Measurements from ENCODE around the gene DOCK2.
"Not testable (repeated sequence)": the region's sequence is repeated elsewhere in the genome, so short reads cannot be mapped to it uniquely, and the experiment has no call there.

DOCK2 gene

DNA sequence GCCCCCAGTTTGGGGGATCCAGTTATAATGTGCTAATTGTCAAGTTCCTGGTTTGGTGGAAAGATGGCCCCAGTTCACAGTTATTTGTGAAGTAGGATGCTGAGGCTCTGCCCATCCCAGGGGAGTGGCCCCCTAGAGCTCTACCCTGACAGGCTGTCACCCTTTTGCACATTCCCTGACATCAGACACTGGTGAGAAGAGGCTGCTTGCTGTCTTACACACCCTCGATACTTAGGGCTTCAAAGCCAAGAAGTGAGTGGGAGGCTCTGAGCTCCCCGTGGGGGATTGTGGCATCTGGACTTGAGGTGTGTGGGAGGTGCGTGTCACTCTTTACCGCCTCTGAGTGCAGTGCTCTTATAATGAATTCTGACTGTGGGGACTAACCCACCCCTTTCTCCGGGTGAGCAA is 168.5 kb downstream of the DOCK2 start:
- CTCF ChIA-PET: interaction anchor here (0.6 to 1.9 kb wide), 11 partner anchors 8 to 175 kb away, joined by 3 to 11 read pairs (median 4); partner anchors contain the start of gene INSYN2B

DNA sequence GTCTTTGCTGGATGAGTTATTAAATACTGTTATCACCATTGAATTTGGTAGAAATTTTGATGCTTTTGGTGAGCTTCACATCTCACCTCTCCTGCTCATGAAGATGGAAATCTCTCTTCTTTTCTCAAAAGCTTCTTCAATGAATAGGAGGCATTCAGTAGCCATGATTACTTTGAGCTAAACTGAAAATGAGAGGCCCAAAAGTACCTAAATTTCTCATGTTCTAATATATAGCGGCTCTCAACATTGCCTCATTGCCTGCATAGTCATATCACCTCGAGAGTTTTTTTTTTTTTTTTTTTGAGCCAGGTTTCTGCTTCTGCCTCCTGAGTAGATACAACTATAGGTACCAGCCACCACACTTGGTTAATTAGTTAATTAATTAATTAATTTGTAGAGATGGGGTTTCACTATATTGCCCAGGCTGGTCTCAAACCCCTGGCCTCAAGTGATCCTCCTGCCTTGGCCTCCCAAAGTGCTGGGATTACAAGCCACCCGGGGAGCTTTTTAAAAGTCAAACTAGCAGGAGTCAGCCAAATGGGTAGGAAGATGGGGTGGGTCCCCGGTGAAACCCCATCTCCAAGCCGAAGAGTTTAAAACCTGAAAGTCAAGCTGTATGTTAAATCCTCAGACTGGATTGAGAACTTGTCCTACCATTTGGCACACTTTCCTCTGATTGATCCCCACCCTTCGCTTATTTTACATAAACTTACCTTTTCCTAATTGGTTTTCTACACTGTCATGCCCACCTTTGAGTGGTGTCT is 169.0 kb downstream of the DOCK2 start:
- POLR2A ChIA-PET: interaction anchor here (0.7 kb wide), 1 partner anchor 15 kb away, joined by 3 read pairs; no protein-coding TSS in a partner anchor
- CTCF ChIA-PET: interaction anchor here (0.8 to 1.8 kb wide), 9 partner anchors 9 to 174 kb away, joined by 3 to 9 read pairs (median 4); partner anchors contain the start of gene INSYN2B

More for the DNA sequence above, 168.5 kb downstream of the DOCK2 start:
- TF ChIP-seq, protein P1, sequence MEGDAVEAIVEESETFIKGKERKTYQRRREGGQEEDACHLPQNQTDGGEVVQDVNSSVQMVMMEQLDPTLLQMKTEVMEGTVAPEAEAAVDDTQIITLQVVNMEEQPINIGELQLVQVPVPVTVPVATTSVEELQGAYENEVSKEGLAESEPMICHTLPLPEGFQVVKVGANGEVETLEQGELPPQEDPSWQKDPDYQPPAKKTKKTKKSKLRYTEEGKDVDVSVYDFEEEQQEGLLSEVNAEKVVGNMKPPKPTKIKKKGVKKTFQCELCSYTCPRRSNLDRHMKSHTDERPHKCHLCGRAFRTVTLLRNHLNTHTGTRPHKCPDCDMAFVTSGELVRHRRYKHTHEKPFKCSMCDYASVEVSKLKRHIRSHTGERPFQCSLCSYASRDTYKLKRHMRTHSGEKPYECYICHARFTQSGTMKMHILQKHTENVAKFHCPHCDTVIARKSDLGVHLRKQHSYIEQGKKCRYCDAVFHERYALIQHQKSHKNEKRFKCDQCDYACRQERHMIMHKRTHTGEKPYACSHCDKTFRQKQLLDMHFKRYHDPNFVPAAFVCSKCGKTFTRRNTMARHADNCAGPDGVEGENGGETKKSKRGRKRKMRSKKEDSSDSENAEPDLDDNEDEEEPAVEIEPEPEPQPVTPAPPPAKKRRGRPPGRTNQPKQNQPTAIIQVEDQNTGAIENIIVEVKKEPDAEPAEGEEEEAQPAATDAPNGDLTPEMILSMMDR (IDR thresholded peaks at IDR 0.05; ENCODE audit: control extremely low read depth, extremely low read depth, low read depth, missing control alignments): no peak
- POLR2A ChIA-PET: interaction anchor here (0.6 to 0.7 kb wide), 3 partner anchors 14 to 1581 kb away, joined by 3 to 6 read pairs (median 3); no protein-coding TSS in a partner anchor
- peak; percentile 79 for DNase-seq (ENCODE audit: extremely low spot score)

GRCh38 chr5:169808118-169808581 is 171.1 kb downstream of the DOCK2 start:
- CTCF ChIA-PET: no interaction called here
- TF ChIP-seq, protein P1 (IDR thresholded peaks at IDR 0.05; ENCODE audit: control extremely low read depth, extremely low read depth, low read depth, missing control alignments): no peak
- DNase-seq (ENCODE audit: extremely low spot score): no peak
- POLR2A ChIA-PET: no interaction called here

More for the DNA sequence above, 169.0 kb downstream of the DOCK2 start:
- TF ChIP-seq, protein P1 (IDR thresholded peaks at IDR 0.05; ENCODE audit: control extremely low read depth, extremely low read depth, low read depth, missing control alignments): no peak
- DNase-seq (ENCODE audit: extremely low spot score): peak; percentile 58

- CTCF ChIA-PET: interaction anchor here (1.7 kb wide), 1 partner anchor 15 kb away, joined by 4 read pairs; no protein-coding TSS in a partner anchor
- DNase-seq (ENCODE audit: extremely low spot score); POLR2A ChIA-PET: not testable (repeated sequence)
Measured at GRCh38 chr5:169808880-169809279, 171.8 kb downstream of the DOCK2 start.

DNA sequence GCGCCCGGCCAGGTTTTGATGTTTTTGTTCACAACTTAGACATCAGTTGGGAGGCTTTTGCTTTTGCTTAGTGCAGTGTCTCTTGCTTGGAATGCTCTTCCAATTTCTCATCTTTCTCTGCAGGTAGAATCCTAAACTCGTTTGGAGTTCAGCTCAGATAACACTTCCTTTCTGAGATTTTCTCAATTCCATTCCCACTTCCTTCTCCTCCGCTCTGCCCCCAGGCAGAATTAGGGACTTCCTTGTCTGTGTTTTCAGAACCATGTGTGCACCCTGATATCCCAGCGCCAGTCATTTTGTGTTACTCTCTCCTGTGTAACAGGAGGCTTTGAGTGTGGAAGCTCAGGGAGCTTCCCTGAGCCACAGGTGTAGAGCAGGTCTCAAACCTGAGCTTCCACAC is 172.2 kb downstream of the DOCK2 start:
- DNase-seq (ENCODE audit: extremely low spot score): no peak
- ChIA-PET POLR2A (no interaction called here), CTCF (interaction anchor here (1.7 kb wide), 1 partner anchor 16 kb away, joined by 4 read pairs; no protein-coding TSS in a partner anchor)
- TF ChIP-seq, protein P1 (IDR thresholded peaks at IDR 0.05; ENCODE audit: control extremely low read depth, extremely low read depth, low read depth, missing control alignments): no peak

- CTCF ChIA-PET: interaction anchor here (0.7 to 1.8 kb wide), 4 partner anchors 9 to 170 kb away, joined by 3 to 4 read pairs (median 4); partner anchors contain the start of gene INSYN2B
- POLR2A ChIA-PET: no interaction called here
Measured at GRCh38 chr5:169810524-169810923, 173.4 kb downstream of the DOCK2 start.

More at GRCh38 chr5:169810524-169810923, 173.4 kb downstream of the DOCK2 start:
- TF ChIP-seq, protein P1 (IDR thresholded peaks at IDR 0.05; ENCODE audit: control extremely low read depth, extremely low read depth, low read depth, missing control alignments): no peak
- no peak for DNase-seq (ENCODE audit: extremely low spot score)

Measured in GM10248 (cell line).